MCF 10A (cell line): Measurements from ENCODE around the gene IL26. TPM values are rescaled to one million over a fixed set of nuclear protein-coding genes. Genes with fewer than 3 reads are reported as not detected.
A peak's percentile ranks its signal among the peaks of the same experiment; 100 is the strongest.

Experiments used
- BruUV-seq: library from RNA; stranded (reverse); fragments of 400-500 nt; replicated peaks from 2 replicates; lab custom pipeline; 2021; lab: Mats Ljungman, UMichigan
- CTCF ChIA-PET: fragments of 300-600 bp; sonication (Branson Sonifier 250); formaldehyde crosslinking; extraction: SDS; loops from one replicate; lab custom pipeline; 2021; ENCODE audit warnings: antibody characterized with exemption, inconsistent platforms; lab: Yijun Ruan, JAX
- POLR2A ChIA-PET: fragments of 300-600, 350-650 bp; sonication (Branson Sonifier 250); formaldehyde crosslinking; extraction: SDS; loops from one replicate; lab custom pipeline; 2020; ENCODE audit warnings: antibody characterized with exemption, inconsistent platforms; lab: Yijun Ruan, JAX
- DNase-seq: peaks from one replicate; pipeline ENCODE4 v3.0.0-alpha.2; 2018; ENCODE audit not compliant: unreplicated experiment
- H3K27ac Mint-ChIP-seq: one replicate; pipeline ENCODE4 v1.8.0; 2022; ENCODE audit warnings: mild to moderate bottlenecking, low read depth, mixed read lengths; ENCODE audit not compliant: unreplicated experiment
- H3K27me3 Mint-ChIP-seq: one replicate; pipeline ENCODE4 v1.8.0; 2022; ENCODE audit warnings: mixed read lengths; ENCODE audit not compliant: insufficient read depth, unreplicated experiment
- H3K36me3 Mint-ChIP-seq: one replicate; pipeline ENCODE4 v1.8.0; 2022; ENCODE audit warnings: mild to moderate bottlenecking, moderate library complexity, mixed read lengths; ENCODE audit not compliant: insufficient read depth, unreplicated experiment
- H3K4me1 Mint-ChIP-seq: one replicate; pipeline ENCODE4 v1.8.0; 2022; ENCODE audit warnings: mixed read lengths; ENCODE audit not compliant: insufficient read depth, unreplicated experiment
- H3K4me3 Mint-ChIP-seq: one replicate; pipeline ENCODE4 v1.8.0; 2022; ENCODE audit warnings: mild to moderate bottlenecking, moderate library complexity, mixed read lengths; ENCODE audit not compliant: unreplicated experiment
- H3K9me3 Mint-ChIP-seq: one replicate; pipeline ENCODE4 v1.8.0; 2022; ENCODE audit warnings: mixed read lengths; ENCODE audit not compliant: unreplicated experiment
- intact Hi-C: fragments of 100-400 bp; cut with micrococcal nuclease; formaldehyde crosslinking; loops from 2 replicates; pipeline ENCODE4 v1.14.1; 2022
- total RNA-seq: library from RNA; stranded (reverse); gene quantifications from 2 replicates; pipeline ENCODE4 v1.2.3, GENCODE V29; 2022
- TF ChIP-seq, protein P1 (sequence below): fragments of 200-600 bp; IDR thresholded peaks from one replicate; pipeline ENCODE4 v1.8.0; 2022; ENCODE audit warnings: antibody characterized with exemption, mild to moderate bottlenecking; ENCODE audit not compliant: unreplicated experiment

IL26 gene
- total RNA-seq, 1 experiment from 2014 or later: not detected

DNA sequence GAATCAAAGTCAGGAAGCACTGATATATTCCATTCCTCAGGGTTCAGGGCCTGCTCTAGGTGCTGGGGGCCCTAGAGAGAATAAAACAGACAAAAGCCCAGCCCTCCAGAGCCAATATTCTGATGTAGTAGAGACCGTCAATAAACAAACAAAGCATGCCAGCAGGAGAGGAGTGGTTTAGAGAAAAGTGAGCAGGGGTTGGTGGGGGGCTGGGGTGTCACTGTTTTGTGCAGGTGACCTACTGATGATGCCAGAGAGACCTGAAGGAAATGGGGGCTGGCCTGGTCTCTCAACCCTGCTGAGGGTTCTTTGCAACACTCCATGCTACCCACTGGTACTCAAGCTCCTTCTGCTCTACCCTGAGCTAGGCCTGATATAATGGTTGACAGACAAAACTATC lies 26.5 kb downstream of the IL26 start:
- no peaks in the 10 kb centered on the region for H3K9me3 Mint-ChIP-seq
- TF ChIP-seq, protein P1, sequence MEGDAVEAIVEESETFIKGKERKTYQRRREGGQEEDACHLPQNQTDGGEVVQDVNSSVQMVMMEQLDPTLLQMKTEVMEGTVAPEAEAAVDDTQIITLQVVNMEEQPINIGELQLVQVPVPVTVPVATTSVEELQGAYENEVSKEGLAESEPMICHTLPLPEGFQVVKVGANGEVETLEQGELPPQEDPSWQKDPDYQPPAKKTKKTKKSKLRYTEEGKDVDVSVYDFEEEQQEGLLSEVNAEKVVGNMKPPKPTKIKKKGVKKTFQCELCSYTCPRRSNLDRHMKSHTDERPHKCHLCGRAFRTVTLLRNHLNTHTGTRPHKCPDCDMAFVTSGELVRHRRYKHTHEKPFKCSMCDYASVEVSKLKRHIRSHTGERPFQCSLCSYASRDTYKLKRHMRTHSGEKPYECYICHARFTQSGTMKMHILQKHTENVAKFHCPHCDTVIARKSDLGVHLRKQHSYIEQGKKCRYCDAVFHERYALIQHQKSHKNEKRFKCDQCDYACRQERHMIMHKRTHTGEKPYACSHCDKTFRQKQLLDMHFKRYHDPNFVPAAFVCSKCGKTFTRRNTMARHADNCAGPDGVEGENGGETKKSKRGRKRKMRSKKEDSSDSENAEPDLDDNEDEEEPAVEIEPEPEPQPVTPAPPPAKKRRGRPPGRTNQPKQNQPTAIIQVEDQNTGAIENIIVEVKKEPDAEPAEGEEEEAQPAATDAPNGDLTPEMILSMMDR: no peak
- ChIA-PET CTCF (interaction anchor here (0.6 kb wide), 2 partner anchors 72 to 77 kb away, joined by 3 read pairs; no protein-coding TSS in a partner anchor), POLR2A (no interaction called here)
- no peak for DNase-seq
- H3K27ac Mint-ChIP-seq: no peak overlapping the region
- H3K27me3 Mint-ChIP-seq: no peaks in the 10 kb centered on the region
- H3K4me1 Mint-ChIP-seq: no peaks in the 10 kb centered on the region
- no TSS peak for BruUV-seq
- H3K36me3 Mint-ChIP-seq: no peaks in the 10 kb centered on the region
- H3K4me3 Mint-ChIP-seq: no peak overlapping the region
- intact Hi-C loops: no loop called here

DNA sequence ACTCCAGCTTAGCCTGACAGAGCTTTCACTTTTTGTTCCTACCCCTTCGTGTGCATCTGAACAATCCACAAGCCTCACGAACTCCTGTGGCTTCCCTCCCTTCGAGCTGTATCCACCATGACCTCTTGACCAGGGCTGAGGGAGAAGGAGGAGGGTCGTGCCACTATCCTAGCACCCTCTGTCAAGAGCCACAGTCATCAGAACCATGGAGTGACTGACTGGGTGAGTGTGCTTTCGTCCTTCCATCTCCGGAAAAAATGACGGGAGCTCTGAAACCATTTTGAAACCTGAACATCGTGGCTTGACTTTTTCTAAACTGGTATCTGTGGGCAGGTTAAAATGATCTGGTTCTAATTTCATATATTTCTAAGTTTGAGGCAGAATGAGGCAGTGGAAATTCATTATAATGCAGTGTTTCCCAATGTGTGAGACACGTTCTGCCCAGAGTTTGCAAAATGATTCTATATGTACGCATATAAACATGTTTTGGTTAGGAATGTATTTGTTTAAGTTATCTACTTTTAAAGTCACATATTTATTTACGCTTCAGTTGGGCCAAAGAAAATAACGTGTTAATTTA lies 27.0 kb downstream of the IL26 start:
- intact Hi-C loops: no loop called here
- TF ChIP-seq, protein P1: no peak
- ChIA-PET CTCF (interaction anchor here (0.6 to 1.0 kb wide), 2 partner anchors 158 to 686 kb away, joined by 3 to 5 read pairs; no protein-coding TSS in a partner anchor), POLR2A (no interaction called here)
- Mint-ChIP-seq H3K36me3 (no peaks in the 10 kb centered on the region), H3K27ac (no peak overlapping the region), H3K9me3 (no peaks in the 10 kb centered on the region), H3K27me3 (peaks cover 2% of the 10 kb centered on the region), H3K4me1 (no peaks in the 10 kb centered on the region), H3K4me3 (no peak overlapping the region)
- BruUV-seq: no TSS peak
- no peak for DNase-seq

DNA sequence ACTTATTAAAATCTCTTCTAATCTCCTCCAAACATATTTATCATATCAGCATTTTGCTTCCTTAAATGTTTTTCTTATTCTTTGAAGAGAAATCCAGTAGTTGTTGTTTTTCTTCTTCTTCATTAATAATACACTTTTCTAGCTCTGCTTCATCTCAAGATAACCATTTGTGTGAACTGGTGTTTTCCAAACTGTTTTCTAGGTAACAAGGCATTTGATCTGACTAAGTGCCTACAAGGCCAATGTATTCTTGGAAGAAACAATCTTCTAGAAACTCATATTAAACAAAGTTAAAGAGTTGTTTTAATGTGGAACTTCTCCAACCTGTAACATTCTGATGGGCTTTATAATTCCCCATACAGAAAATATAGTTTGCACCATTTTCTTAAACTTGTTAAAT lies 35.3 kb downstream of the IL26 start:
- no peaks in the 10 kb centered on the region for H3K36me3 Mint-ChIP-seq
- POLR2A ChIA-PET: no interaction called here
- CTCF ChIA-PET: no interaction called here
- intact Hi-C loops: no loop called here
- no peak for DNase-seq
- H3K4me3 Mint-ChIP-seq: no peak overlapping the region
- H3K27me3 Mint-ChIP-seq: peaks cover 42% of the 10 kb centered on the region
- H3K9me3 Mint-ChIP-seq: no peaks in the 10 kb centered on the region
- BruUV-seq: no TSS peak
- no peaks in the 10 kb centered on the region for H3K4me1 Mint-ChIP-seq
- no peak overlapping the region for H3K27ac Mint-ChIP-seq
- TF ChIP-seq, protein P1: no peak

DNA sequence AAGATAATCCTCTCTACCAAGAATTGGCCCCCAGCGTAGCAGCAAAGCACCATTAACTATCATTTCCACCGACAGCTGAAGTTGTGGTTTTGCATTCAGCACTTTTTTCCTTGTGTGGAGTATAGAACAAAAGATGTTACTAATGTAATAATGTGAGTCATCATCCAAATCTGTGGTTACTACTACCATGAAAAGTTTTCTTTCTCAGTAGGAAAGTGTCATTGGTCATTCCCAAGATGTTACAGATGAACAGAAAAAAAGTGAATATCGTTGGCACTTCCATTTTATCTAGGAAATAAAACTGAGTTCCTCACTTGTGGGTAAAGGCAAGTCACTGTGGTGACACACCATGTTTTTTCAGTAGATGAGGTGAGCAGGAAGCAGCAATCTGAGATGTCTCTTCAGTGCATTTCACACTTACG lies 35.8 kb downstream of the IL26 start:
- H3K4me3 Mint-ChIP-seq: no peak overlapping the region
- ChIA-PET POLR2A (interaction anchor here (0.6 kb wide), 1 partner anchor 368 kb away, joined by 4 read pairs; no protein-coding TSS in a partner anchor), CTCF (no interaction called here)
- TF ChIP-seq, protein P1: no peak
- no TSS peak for BruUV-seq
- intact Hi-C loops: no loop called here
- no peaks in the 10 kb centered on the region for H3K4me1 Mint-ChIP-seq
- DNase-seq: peak; percentile 67
- H3K9me3 Mint-ChIP-seq: no peaks in the 10 kb centered on the region
- H3K27me3 Mint-ChIP-seq: peaks cover 44% of the 10 kb centered on the region
- no peaks in the 10 kb centered on the region for H3K36me3 Mint-ChIP-seq
- no peak overlapping the region for H3K27ac Mint-ChIP-seq
